GM12875 (cell line): ENCODE results near the gene BRCC3.

ENCODE experiments used
- H3K4me3 ChIP-seq: one replicate; pipeline ENCODE4 v1.5.1; 2011; ENCODE audit warnings: low read depth, low read length, control low read depth
- TF ChIP-seq, protein P1 (sequence below): IDR thresholded peaks from 2 replicates; pipeline ENCODE4 v1.5.1; 2011; ENCODE audit warnings: low read depth, mild to moderate bottlenecking, control low read depth, inconsistent platforms, low read length, moderate library complexity, borderline replicate concordance; ENCODE audit not compliant: insufficient read depth

Gene BRCC3

DNA sequence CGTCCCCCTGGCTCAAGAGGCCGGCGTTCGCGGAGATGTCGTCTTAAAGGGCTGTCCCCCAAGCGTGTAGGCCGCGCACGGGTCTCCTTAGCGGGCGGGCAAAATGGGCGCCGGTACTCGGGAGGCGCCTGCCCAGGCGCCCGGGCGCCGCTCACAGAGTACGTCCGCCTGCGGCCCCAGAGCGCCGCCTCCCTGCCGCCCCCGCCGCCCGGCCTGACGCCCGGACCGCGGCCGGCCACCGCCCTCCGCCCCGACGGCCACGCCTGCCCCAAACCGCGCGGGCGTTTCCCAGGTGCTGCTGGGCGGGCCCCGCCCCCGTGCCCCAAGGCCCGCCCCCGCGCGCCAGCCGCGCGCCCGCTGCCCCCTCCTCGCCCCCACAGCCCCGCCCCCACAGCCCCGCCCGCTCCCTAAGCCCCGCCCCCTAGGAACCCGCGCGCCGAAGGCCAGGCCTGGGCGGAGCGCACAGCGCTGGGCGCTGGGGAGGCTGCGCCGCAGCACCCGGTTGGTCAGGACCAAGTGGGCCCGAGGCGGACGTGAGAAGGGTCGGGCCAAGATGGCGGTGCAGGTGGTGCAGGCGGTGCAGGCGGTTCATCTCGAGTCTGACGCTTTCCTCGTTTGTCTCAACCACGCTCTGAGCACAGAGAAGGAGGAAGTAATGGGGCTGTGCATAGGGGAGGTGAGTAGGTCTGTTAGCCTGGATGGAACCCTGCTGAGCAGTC, at the start of gene BRCC3, which contains the start of the genes CMC4 and MTCP1:
BRCC3 (plus strand) TSS at position 534 of the 719 bp plus-strand sequence; CDS start at position 554, 20 bp downstream.
CMC4 (minus strand) TSS at position 162 of the 719 bp plus-strand sequence. CDS start 7,113 bp downstream, outside the sequence.
MTCP1 (minus strand) TSS at position 162 of the 719 bp plus-strand sequence. CDS start 5,126 bp downstream, outside the sequence.
- TF ChIP-seq, protein P1, sequence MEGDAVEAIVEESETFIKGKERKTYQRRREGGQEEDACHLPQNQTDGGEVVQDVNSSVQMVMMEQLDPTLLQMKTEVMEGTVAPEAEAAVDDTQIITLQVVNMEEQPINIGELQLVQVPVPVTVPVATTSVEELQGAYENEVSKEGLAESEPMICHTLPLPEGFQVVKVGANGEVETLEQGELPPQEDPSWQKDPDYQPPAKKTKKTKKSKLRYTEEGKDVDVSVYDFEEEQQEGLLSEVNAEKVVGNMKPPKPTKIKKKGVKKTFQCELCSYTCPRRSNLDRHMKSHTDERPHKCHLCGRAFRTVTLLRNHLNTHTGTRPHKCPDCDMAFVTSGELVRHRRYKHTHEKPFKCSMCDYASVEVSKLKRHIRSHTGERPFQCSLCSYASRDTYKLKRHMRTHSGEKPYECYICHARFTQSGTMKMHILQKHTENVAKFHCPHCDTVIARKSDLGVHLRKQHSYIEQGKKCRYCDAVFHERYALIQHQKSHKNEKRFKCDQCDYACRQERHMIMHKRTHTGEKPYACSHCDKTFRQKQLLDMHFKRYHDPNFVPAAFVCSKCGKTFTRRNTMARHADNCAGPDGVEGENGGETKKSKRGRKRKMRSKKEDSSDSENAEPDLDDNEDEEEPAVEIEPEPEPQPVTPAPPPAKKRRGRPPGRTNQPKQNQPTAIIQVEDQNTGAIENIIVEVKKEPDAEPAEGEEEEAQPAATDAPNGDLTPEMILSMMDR = no peak
- H3K4me3 ChIP-seq = peak within 1 kb of the TSS; percentile 78

DNA sequence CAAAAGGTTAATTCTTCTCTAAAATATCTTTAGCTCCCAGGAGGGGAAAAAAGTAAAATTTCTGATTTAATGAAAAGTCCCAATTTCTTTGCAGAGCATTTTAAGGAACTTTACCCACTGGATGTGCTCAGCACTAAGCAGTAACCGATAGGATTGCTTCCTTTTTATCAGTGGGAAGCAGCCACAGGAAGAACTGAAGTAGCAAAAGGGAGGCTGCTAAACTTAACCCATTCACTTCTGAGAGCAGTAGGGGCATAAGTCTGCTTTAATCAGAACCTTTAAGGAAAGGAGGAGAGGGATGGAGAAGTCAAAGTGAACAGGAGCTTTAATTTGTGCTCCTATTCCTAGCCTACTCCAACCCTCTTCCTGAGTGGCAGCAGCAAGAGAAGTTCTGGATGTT, 48.7 kb upstream of the BRCC3 start, which contains the start of gene F8:
F8 (minus strand) TSS at position 139 of the 400 bp plus-strand sequence. CDS start 171 bp downstream, outside the sequence.
- TF ChIP-seq, protein P1 = no peak

DNA sequence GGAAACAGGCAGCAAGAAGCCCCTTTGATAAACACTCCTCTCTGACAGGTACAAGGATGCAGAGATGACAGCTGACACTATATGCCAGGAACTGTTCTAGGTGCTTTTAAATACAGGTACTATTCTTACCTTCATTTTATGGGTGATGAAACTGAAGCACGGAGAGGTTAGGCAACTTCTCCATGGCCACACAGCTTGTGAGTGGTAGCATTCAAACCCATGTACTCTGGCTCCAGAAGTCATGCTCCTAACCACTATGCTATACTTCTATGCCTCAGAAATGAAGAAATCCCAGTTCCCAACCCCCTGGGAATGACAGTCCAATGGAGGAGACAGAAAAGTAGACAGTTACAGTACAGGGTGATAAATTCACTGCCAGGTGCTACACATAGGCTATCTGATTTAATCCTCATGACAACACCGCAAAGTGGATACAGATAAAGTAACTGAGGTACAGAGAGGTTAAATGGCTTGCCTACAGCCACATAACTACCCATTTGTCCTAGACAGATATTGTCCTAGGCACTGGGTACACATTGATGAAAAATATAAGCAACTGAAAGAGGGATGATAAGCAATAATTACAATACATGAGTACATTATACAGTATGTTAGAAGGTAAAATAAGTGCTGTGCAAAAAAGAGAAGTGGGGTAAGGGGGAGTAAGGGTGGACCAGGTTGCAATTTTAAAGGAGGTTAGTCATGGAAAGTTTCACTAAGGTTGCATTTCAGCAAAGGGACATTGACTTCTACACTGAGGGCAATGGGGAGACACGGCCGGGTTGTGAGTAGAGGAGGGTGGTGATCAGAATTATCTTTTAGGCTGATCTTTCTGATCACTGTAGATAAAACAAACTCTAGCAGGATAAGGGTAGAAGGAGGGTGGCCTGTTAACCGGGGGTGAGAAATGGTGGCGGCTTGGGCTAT, 47.1 kb upstream of the BRCC3 start:
- TF ChIP-seq, protein P1 = no peak
- no peak overlapping the region for H3K4me3 ChIP-seq

More for the DNA sequence above, 48.7 kb upstream of the BRCC3 start, which contains the start of gene F8:
- H3K4me3 ChIP-seq = no peak within 1 kb of the TSS

DNA sequence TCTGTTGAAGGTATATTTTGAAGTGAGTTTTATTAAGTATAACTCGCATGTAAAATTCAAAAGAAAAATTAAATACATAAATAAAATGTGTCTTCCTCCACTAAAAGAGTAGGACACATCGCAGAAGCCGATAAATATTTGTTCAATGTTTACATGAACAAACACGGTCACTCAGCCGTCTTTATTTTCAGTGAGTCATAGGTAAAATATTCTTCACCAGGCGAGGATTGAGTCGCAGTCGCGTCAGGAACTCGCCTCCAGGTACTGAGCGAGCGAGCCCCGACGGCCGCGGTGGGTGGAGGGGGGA, 44.9 kb upstream of the BRCC3 start:
- H3K4me3 ChIP-seq = peak overlapping the region; percentile 41
- TF ChIP-seq, protein P1 = no peak

DNA sequence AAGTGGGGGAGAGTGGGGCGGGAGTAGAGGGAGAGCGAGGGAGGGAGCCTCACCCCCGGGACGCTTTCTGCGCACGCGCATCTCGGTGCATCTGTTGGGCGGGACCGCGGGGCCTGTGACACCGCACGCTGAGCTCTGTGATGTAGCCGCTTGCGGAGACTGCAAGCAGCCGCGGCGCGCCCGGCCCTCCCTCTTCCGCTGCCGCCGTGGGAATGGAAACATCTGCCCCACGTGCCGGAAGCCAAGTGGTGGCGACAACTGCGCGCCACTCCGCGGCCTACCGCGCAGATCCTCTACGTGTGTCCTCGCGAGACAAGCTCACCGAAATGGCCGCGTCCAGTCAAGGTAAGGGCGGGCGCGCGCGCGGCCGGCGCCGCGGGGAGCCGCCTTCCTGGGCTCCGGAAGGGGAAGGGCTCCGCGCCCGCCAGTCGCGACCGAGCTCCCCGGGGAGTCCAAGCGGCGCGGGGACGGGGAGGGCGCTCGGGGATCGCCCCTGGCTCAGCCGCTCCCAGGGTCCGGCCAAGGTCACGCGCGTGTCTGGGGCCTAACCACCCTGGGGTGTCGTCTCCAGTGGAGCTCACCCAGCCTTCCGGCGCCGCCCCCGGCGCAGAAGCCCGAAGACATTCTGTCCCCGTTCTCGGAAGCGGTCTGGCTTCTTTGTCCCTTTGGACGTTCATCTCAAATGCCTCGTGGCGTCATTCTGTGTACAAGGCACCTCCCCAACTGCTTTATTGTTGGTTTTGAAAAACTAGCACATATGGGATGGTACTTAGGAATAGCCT, 44.4 kb upstream of the BRCC3 start, which contains the start of gene FUNDC2:
FUNDC2 (plus strand) TSS at position 118 of the 782 bp plus-strand sequence; CDS start at position 213, 95 bp downstream.
- peak within 1 kb of the TSS; percentile 72 for H3K4me3 ChIP-seq
- TF ChIP-seq, protein P1 = no peak

GRCh38 chrX:155027509-155028066, 43.7 kb upstream of the BRCC3 start:
- peak overlapping the region; percentile 72 for H3K4me3 ChIP-seq
- TF ChIP-seq, protein P1 = no peak
